ENCODE results near the gene COL6A2. TPM values are rescaled to one million over a fixed set of nuclear protein-coding genes. Genes with fewer than 3 reads are reported as not detected.

Gene COL6A2
- total RNA-seq, 1 donor from 2014 or later = 120 TPM

DNA sequence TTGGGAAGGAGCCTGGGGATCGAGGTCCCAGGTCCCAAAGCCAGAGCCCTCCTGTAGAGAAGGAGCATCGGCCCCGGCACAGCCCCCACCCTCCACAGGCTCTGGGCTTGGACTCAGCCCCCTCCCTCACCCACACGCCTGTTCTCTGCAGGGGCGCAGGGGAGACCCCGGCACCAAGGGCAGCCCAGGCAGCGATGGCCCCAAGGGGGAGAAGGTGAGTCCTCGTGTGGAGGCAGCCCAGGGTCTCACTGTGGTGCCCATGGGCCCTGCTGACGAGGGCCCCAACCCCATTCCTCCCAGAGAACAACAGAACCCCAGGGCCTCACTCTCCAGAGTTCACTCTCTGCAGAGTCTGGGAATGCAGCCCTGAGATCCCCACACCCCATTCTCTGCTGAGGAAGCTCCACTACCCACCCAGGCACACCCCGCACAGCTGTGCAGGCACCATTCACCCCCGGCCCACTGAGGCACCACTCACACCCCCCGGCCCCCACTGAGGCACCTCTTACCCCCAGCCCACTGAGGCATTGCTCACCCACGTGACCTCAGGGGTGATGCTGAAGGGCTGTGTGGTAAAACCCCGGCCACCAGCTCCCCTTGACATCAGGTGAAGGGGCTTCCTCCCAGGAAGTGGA, 21.8 kb downstream of the COL6A2 start:
- peaks cover 54% of the 10 kb centered on the region for H3K79me2 ChIP-seq (ENCODE audit: insufficient read depth, low read length)
- peaks cover 28% of the 10 kb centered on the region for H3K36me3 ChIP-seq (ENCODE audit: insufficient read depth, low read length)
- FAIRE-seq = no peak
- Mint-ChIP-seq H3K4me1 (ENCODE audit: low read depth, unreplicated experiment) (peaks cover 6% of the 10 kb centered on the region), H3K27ac (ENCODE audit: unreplicated experiment) (no peak overlapping the region), H3K36me3 (ENCODE audit: low read depth, unreplicated experiment) (peaks cover 3% of the 10 kb centered on the region), H3K9me3 (ENCODE audit: unreplicated experiment) (no peaks in the 10 kb centered on the region), H3K4me3 (ENCODE audit: unreplicated experiment) (no peak overlapping the region), H3K27me3 (ENCODE audit: low read depth, unreplicated experiment) (no peaks in the 10 kb centered on the region)
- no peak overlapping the region for H3K27ac ChIP-seq (ENCODE audit: low read depth, low read length)
- no peak overlapping the region for H2AFZ ChIP-seq (ENCODE audit: low read depth, low read length)
- peaks cover 29% of the 10 kb centered on the region for H3K4me1 ChIP-seq (ENCODE audit: insufficient read depth, low read length)
- TF ChIP-seq, protein P1, sequence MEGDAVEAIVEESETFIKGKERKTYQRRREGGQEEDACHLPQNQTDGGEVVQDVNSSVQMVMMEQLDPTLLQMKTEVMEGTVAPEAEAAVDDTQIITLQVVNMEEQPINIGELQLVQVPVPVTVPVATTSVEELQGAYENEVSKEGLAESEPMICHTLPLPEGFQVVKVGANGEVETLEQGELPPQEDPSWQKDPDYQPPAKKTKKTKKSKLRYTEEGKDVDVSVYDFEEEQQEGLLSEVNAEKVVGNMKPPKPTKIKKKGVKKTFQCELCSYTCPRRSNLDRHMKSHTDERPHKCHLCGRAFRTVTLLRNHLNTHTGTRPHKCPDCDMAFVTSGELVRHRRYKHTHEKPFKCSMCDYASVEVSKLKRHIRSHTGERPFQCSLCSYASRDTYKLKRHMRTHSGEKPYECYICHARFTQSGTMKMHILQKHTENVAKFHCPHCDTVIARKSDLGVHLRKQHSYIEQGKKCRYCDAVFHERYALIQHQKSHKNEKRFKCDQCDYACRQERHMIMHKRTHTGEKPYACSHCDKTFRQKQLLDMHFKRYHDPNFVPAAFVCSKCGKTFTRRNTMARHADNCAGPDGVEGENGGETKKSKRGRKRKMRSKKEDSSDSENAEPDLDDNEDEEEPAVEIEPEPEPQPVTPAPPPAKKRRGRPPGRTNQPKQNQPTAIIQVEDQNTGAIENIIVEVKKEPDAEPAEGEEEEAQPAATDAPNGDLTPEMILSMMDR (IDR thresholded peaks at IDR 0.05; ENCODE audit: insufficient read depth, low read depth, low read length) = no peak
- no peak for TF ChIP-seq EZH2 (IDR thresholded peaks at IDR 0.05; ENCODE audit: insufficient read depth, low read length)
- peaks cover 81% of the 10 kb centered on the region for H4K20me1 ChIP-seq (ENCODE audit: insufficient read depth, low read length)
- H3K4me3 ChIP-seq (ENCODE audit: insufficient read depth, low read depth, low read length) = no peak overlapping the region
- no peak overlapping the region for H3K4me2 ChIP-seq (ENCODE audit: low read length)
- no peak for DNase-seq (ENCODE audit: low read depth)
- H3K9me3 ChIP-seq (ENCODE audit: insufficient read depth, low read depth, low read length) = peaks cover 3% of the 10 kb centered on the region
- H3K9ac ChIP-seq (ENCODE audit: low read length) = no peak overlapping the region
- H3K27me3 ChIP-seq (ENCODE audit: insufficient read depth, low read length) = no peaks in the 10 kb centered on the region

DNA sequence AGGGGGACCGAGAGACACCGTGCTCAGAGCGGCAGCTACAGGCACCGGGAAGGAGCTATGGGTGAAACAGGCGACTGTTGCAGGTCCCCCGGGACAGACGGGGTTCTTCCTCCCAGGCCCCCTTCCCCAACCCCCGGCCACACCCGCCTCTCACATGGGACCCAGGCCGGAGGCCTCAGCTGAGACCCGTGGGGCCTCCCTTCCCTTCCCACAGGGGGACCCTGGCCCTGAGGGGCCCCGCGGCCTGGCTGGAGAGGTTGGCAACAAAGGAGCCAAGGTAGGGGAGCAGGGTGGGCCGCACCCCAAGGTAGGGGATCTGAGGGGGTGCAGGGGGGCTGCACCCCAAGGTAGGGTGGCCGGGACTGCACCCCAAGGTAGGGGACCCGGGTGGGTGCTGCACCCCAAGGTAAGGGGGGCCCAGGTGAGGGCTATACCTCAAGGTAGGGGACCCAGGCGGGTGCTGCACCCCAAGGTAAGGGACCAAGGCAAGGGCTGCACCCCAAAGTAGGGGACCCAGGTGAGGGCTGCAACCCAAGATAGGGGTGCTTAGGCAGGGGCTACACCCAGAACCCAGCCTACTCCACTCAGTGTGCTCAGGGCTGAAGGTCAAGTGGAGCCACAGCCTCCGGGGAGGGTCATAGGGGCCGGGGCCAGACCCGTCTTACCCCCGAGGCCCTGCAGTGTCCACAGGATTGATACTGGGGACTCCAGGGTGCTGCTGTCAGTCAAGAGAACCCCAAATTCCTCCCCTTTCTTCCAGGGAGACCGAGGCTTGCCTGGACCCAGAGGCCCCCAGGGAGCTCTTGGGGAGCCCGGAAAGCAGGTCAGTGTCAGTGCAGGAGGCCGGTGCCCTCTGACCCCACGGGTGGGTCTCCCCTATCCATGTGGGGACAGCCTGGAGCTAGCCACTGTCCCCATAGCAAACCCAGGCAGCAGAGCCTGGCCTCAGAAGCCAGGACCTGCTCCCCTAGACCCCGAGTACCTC, 22.7 kb downstream of the COL6A2 start:
- Histone ChIP-seq H3K79me2 (ENCODE audit: insufficient read depth, low read length) (peaks cover 57% of the 10 kb centered on the region), H3K4me1 (ENCODE audit: insufficient read depth, low read length) (peaks cover 29% of the 10 kb centered on the region), H3K9me3 (ENCODE audit: insufficient read depth, low read depth, low read length) (no peaks in the 10 kb centered on the region), H3K9ac (ENCODE audit: low read length) (no peak overlapping the region), H2AFZ (ENCODE audit: low read depth, low read length) (no peak overlapping the region), H3K36me3 (ENCODE audit: insufficient read depth, low read length) (peaks cover 20% of the 10 kb centered on the region), H3K27me3 (ENCODE audit: insufficient read depth, low read length) (no peaks in the 10 kb centered on the region), H3K27ac (ENCODE audit: low read depth, low read length) (peak overlapping the region; percentile 78), H4K20me1 (ENCODE audit: insufficient read depth, low read length) (peaks cover 86% of the 10 kb centered on the region), H3K4me3 (ENCODE audit: insufficient read depth, low read depth, low read length) (no peak overlapping the region), H3K4me2 (ENCODE audit: low read length) (no peak overlapping the region)
- H3K36me3 Mint-ChIP-seq (ENCODE audit: low read depth, unreplicated experiment) = no peaks in the 10 kb centered on the region
- no peak for DNase-seq (ENCODE audit: low read depth)
- no peak for FAIRE-seq
- H3K27me3 Mint-ChIP-seq (ENCODE audit: low read depth, unreplicated experiment) = no peaks in the 10 kb centered on the region
- TF ChIP-seq EZH2 (IDR thresholded peaks at IDR 0.05; ENCODE audit: insufficient read depth, low read length) = no peak
- TF ChIP-seq, protein P1 (IDR thresholded peaks at IDR 0.05; ENCODE audit: insufficient read depth, low read depth, low read length) = no peak
- no peaks in the 10 kb centered on the region for H3K9me3 Mint-ChIP-seq (ENCODE audit: unreplicated experiment)
- peaks cover 6% of the 10 kb centered on the region for H3K4me1 Mint-ChIP-seq (ENCODE audit: low read depth, unreplicated experiment)
- H3K27ac Mint-ChIP-seq (ENCODE audit: unreplicated experiment) = no peak overlapping the region
- H3K4me3 Mint-ChIP-seq (ENCODE audit: unreplicated experiment) = no peak overlapping the region

Measured in astrocyte (in vitro differentiated cells and primary cell).